PC-3 (cell line): Measurements from ENCODE around the gene CDSN.
"Not testable (repeated sequence)": the region's sequence is repeated elsewhere in the genome, so short reads cannot be mapped to it uniquely, and the experiment has no call there.

Source experiments
- CTCF ChIP-seq: fragments of 300-600 bp; sonication (generic); conservative IDR thresholded peaks from 2 replicates; pipeline ENCODE4 v1.5.1; 2017; ENCODE audit warnings: antibody characterized with exemption, low read depth, mild to moderate bottlenecking, low read length
- EZH2 ChIP-seq: fragments of 300-600 bp; sonication (generic); IDR thresholded peaks from one replicate; pipeline ENCODE4 v1.6.1; 2017; ENCODE audit warnings: antibody characterized with exemption, mild to moderate bottlenecking, low read length; ENCODE audit not compliant: unreplicated experiment

- TF ChIP-seq CTCF, EZH2: not testable (repeated sequence)
Observed at GRCh38 chr6:31067028-31067427, 53.2 kb downstream of the CDSN start.
